HUES64 (cell line): ENCODE results near the gene KCNE3.

Experiments used
- H3K27ac ChIP-seq: 2 replicates; pipeline ENCODE4 v1.7.0; 2013; ENCODE audit warnings: low read depth, low read length, inconsistent platforms
- H3K27me3 ChIP-seq: 2 replicates; pipeline ENCODE4 v1.6.1; 2013; ENCODE audit warnings: mild to moderate bottlenecking, low read length; ENCODE audit not compliant: insufficient read depth
- H3K36me3 ChIP-seq: 2 replicates; pipeline ENCODE4 v1.6.1; 2013; ENCODE audit warnings: mild to moderate bottlenecking, low read length; ENCODE audit not compliant: insufficient read depth
- H3K4me1 ChIP-seq: 2 replicates; pipeline ENCODE4 v1.6.1; 2013; ENCODE audit warnings: mild to moderate bottlenecking, low read length, moderate library complexity; ENCODE audit not compliant: insufficient read depth
- H3K4me3 ChIP-seq: 2 replicates; pipeline ENCODE4 v1.5.1; 2013; ENCODE audit warnings: mild to moderate bottlenecking, low read length, moderate library complexity
- H3K9ac ChIP-seq: 2 replicates; pipeline ENCODE4 v1.6.1; 2013; ENCODE audit warnings: mild to moderate bottlenecking, low read depth, low read length
- H3K9me3 ChIP-seq: 2 replicates; pipeline ENCODE4 v1.6.1; 2013; ENCODE audit warnings: low read depth, low read length; ENCODE audit not compliant: insufficient read depth
- WGBS: fragments of 150-250, 120-280 bp; methylation state at CpG from one replicate; pipeline ENCODE4 v1.1.7; 2013; ENCODE audit warnings: missing lambda C conversion rate; 5-methylcytosine and 5-hydroxymethylcytosine counted together

The KCNE3 gene

GRCh38 chr11:74412321-74412720, 55.0 kb downstream of the KCNE3 start:
- Histone ChIP-seq H3K4me3 (no peak overlapping the region), H3K36me3 (no peaks in the 10 kb centered on the region), H3K27ac (no peak overlapping the region), H3K9me3 (no peaks in the 10 kb centered on the region), H3K27me3 (no peaks in the 10 kb centered on the region), H3K9ac (no peak overlapping the region), H3K4me1 (no peaks in the 10 kb centered on the region; the same call in 1 of the 2 replicates)
- 87% methylated on average over 2 of the region's 2 CpGs for WGBS

GRCh38 chr11:74409633-74410032, 57.7 kb downstream of the KCNE3 start:
- no peaks in the 10 kb centered on the region for H3K4me1 ChIP-seq
- 88% methylated on average over 2 of the region's 2 CpGs for WGBS

More at GRCh38 chr11:74409633-74410032, 57.7 kb downstream of the KCNE3 start:
- Histone ChIP-seq H3K4me3 (no peak overlapping the region), H3K27me3 (no peaks in the 10 kb centered on the region), H3K9me3 (no peaks in the 10 kb centered on the region), H3K9ac (no peak overlapping the region), H3K27ac (no peak overlapping the region), H3K36me3 (no peaks in the 10 kb centered on the region)
